ENCODE data around the gene OGFR. TPM values are rescaled to one million over a fixed set of nuclear protein-coding genes. Genes with fewer than 3 reads are reported as not detected.

OGFR gene
- total RNA-seq, 3 donors from 2014 or later = 39.3 to 63.1 (median 48.5) TPM

DNA sequence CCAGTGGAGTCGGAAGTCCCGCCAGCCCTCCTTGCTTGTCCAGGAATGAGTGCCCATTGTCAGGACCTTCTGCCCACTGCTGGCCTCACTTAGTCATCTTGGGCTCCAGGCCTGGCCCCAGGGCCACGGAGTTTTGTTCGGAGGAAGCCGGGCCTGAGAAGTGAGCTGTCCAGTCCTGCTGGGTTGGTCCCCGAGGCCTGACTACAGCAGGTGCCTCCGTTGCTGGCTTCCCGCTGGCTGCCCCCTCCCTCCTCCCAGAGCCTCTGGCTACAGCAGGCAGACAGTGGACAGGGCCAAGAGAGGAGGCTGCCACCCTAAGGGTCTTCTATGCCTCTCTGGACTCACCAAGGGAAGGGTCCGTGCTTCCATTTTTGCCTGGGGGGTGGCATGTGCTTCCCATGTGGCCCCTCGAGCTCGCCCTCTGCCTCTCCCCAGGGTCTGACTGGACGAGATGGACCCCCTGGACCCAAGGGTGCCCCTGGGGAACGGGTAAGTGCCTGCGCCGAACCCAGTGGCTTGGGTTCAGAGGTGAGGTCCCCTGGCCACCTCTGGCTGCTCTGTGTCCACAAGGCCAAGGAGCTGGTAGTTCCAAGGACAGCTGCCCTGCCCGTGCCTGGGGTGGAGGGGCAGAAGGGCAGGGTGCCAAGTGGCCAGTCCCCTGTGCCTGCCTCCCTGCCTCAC lies 15.0 kb downstream of the OGFR start:
- Histone ChIP-seq H3K4me3 (no peak overlapping the region), H3K36me3 (ENCODE audit: low read depth) (no peaks in the 10 kb centered on the region), H3K4me1 (ENCODE audit: low read depth) (peaks cover 32% of the 10 kb centered on the region), H3K9me3 (no peaks in the 10 kb centered on the region)
- intact Hi-C loops (cut with DNase I, micrococcal nuclease) = no loop called here
- ATAC-seq (no peak), DNase-seq (no peak)
- TF ChIP-seq, protein P1, sequence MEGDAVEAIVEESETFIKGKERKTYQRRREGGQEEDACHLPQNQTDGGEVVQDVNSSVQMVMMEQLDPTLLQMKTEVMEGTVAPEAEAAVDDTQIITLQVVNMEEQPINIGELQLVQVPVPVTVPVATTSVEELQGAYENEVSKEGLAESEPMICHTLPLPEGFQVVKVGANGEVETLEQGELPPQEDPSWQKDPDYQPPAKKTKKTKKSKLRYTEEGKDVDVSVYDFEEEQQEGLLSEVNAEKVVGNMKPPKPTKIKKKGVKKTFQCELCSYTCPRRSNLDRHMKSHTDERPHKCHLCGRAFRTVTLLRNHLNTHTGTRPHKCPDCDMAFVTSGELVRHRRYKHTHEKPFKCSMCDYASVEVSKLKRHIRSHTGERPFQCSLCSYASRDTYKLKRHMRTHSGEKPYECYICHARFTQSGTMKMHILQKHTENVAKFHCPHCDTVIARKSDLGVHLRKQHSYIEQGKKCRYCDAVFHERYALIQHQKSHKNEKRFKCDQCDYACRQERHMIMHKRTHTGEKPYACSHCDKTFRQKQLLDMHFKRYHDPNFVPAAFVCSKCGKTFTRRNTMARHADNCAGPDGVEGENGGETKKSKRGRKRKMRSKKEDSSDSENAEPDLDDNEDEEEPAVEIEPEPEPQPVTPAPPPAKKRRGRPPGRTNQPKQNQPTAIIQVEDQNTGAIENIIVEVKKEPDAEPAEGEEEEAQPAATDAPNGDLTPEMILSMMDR (IDR thresholded peaks at IDR 0.05) = no peak

DNA sequence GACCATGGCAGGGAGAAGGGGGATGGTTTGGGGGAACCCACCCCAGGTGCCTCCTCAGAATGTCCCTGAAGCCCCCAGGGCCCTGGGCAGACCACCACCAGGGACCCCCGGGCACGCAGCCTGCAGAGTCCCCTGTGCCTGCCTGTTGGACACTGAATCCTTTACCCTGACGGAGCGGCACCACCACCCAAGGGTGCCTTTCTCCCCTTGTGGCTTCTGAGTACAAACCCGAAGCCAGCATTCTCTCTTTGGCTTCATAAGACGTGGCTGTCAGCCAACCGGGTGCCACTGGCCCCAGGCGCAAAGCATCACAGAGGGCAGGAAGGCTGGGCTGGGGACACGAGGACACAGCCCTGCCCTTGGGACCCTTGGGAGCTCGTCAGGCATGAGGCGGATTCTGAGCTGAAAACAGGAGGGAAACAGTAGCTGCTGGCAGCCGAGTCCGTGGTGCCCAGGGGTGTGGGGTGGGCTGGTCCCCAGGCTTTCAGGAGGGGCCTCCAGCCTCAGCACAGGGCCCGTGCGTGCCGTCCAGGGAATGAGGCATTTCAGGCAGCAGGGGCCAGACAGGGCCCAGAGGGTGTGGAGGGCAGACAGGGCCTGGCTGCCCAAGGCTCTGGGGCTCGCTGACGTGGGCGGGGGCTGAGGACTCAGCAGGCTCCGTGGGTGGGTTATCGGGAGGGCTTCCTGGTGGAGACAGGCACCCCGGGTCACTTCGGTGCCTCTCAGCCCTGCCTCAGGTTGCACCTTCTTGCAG lies 15.8 kb downstream of the OGFR start:
- ATAC-seq (no peak), DNase-seq (no peak)
- peaks cover 31% of the 10 kb centered on the region for H3K4me1 ChIP-seq (ENCODE audit: low read depth)
- H3K9me3 ChIP-seq = no peaks in the 10 kb centered on the region
- TF ChIP-seq, protein P1 (IDR thresholded peaks at IDR 0.05) = no peak
- H3K36me3 ChIP-seq (ENCODE audit: low read depth) = no peaks in the 10 kb centered on the region
- H3K4me3 ChIP-seq = no peak overlapping the region
- intact Hi-C loops (cut with DNase I, micrococcal nuclease) = no loop called here

DNA sequence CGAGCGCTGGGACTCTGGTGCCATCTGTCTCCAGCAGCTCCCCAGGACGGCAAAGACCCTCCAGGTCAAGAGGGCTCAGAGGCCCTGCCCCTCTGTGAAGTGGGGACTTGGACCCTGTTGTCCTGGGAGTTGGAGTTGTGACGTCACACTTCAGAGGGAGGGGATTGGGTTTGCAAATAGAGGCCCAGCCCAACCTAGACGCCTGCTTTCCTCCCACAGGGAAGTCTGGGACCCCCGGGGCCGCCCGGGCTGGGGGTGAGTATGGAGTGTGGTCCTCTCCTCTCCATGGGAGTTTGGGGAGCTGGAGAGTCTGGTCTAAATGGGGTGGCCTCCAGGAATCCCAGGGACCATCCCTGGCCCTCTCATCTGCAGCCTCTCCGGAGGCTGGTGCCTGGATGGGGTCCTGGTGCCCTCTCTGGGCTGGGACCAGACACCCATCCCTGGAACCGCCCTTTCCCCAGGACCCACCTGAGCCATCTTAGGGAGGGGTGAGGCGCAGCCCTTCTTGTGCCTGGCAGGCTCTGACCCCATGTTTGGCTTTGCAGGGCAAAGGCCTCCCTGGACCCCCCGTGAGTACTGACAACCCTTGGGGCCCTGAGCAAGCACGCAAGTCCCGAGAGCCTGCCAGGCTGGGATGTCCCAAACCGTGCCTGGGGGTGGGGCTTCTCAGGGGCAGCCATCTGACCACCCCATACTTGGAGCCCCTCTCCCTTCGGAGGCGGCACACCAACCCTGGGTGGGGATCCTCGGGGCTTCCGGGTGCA lies 16.5 kb downstream of the OGFR start:
- intact Hi-C loops (cut with DNase I, micrococcal nuclease) = no loop called here
- H3K4me3 ChIP-seq = no peak overlapping the region
- no peaks in the 10 kb centered on the region for H3K9me3 ChIP-seq
- H3K4me1 ChIP-seq (ENCODE audit: low read depth) = peaks cover 23% of the 10 kb centered on the region
- no peaks in the 10 kb centered on the region for H3K36me3 ChIP-seq (ENCODE audit: low read depth)
- no peak for ATAC-seq
- DNase-seq = no peak
- TF ChIP-seq, protein P1 (IDR thresholded peaks at IDR 0.05) = no peak

DNA sequence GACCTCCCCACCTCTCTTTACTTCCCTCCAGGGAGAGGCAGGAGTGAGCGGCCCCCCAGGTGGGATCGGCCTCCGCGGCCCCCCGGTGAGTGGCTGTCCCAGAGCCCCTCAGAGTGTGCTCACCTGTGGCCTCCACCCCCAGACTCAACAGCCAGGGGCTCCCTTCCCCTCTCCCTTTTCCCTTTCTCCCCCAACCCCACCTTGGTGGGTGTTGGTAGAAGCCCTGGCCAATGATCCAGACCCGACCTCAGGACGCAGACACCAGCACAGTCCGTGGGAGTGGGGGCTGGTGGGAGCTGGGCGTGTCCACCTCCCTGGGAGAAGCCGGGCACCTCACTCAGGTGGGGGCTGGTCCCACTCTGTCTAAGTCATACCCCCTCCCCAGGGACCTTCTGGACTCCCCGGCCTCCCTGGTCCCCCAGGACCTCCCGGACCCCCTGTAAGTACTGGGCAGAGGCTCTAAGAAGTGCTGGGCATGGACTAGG lies 17.1 kb downstream of the OGFR start:
- Histone ChIP-seq H3K9me3 (no peaks in the 10 kb centered on the region), H3K4me3 (no peak overlapping the region), H3K36me3 (ENCODE audit: low read depth) (no peaks in the 10 kb centered on the region), H3K4me1 (ENCODE audit: low read depth) (peaks cover 17% of the 10 kb centered on the region)
- TF ChIP-seq, protein P1 (IDR thresholded peaks at IDR 0.05) = no peak
- no peak for DNase-seq
- ATAC-seq = no peak
- intact Hi-C loops (cut with DNase I, micrococcal nuclease) = no loop called here

DNA sequence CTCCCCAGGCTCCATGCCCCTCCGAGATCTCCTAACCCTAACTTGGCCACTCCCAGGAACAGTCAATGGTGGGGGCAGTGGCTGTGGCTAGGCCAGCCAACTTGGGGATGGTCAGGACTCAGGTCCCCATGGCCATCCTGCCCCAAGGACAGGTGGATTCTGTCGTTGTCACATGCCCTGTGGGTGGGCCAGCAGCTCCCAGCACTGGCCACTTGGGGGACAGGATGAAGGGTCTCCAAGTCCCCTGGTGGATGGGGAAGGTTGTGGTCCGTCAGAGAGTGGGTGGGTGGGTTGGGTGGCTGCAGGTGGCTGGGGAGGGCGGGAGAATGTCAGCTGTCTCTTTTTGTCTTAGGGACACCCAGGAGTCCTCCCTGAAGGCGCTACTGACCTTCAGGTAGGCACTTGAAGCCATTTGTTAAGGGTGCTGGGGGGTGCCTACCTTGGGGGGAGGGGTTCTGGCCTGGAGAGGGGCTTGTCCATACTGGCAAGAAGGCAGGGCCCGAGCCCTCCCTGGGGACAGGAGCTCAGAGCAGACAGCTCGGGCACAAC lies 17.7 kb downstream of the OGFR start:
- Histone ChIP-seq H3K4me3 (no peak overlapping the region), H3K36me3 (ENCODE audit: low read depth) (no peaks in the 10 kb centered on the region), H3K9me3 (no peaks in the 10 kb centered on the region), H3K4me1 (ENCODE audit: low read depth) (peaks cover 17% of the 10 kb centered on the region)
- DNase-seq = no peak
- no peak for ATAC-seq
- intact Hi-C loops (cut with DNase I, micrococcal nuclease) = no loop called here
- TF ChIP-seq, protein P1 (IDR thresholded peaks at IDR 0.05) = no peak
